RWPE1 (cell line): ENCODE results near the gene IFNAR1.
A peak's percentile ranks its signal among the peaks of the same experiment; 100 is the strongest.

Source experiments
- CTCF ChIA-PET: fragments of 350-600 bp; sonication (Branson Sonifier 250); formaldehyde crosslinking; extraction: SDS; loops from one replicate; lab custom pipeline; 2021; lab: Yijun Ruan, JAX
- POLR2A ChIA-PET: fragments of 400-600 bp; formaldehyde crosslinking; extraction: SDS; loops from one replicate; lab custom pipeline; 2020; ENCODE audit warnings: antibody characterized with exemption; ENCODE audit not compliant: low non-redundant PET; lab: Yijun Ruan, JAX
- DNase-seq: peaks from one replicate; pipeline ENCODE4 v3.0.0; 2012; ENCODE audit warnings: low spot score
- H3K27ac ChIP-seq: fragments of 450-650 bp; 2 replicates; pipeline ENCODE4 v1.5.1; 2017
- CTCF ChIP-seq: fragments of 450-650 bp; conservative IDR thresholded peaks from 2 replicates; pipeline ENCODE4 v1.5.1; 2017; ENCODE audit warnings: low read depth, mild to moderate bottlenecking

The IFNAR1 gene

GRCh38 chr21:33388188-33388587, 63.4 kb downstream of the IFNAR1 start:
- POLR2A ChIA-PET: no interaction called here
- CTCF ChIA-PET: no interaction called here
- H3K27ac ChIP-seq: no peak overlapping the region
- no peak for TF ChIP-seq CTCF
- no peak for DNase-seq

GRCh38 chr21:33390479-33390878, 65.7 kb downstream of the IFNAR1 start:
- peak overlapping the region; percentile 80 for H3K27ac ChIP-seq
- CTCF ChIA-PET: interaction anchor here (2.0 kb wide), 1 partner anchor 29 kb away, joined by 6 read pairs; no protein-coding TSS in a partner anchor

GRCh38 chr21:33391656-33392055, 66.9 kb downstream of the IFNAR1 start:
- H3K27ac ChIP-seq: peak overlapping the region; percentile 80; the same call in 1 of the 2 replicates
- no peak for TF ChIP-seq CTCF
- no peak for DNase-seq
- ChIA-PET POLR2A (no interaction called here), CTCF (interaction anchor here (0.7 to 2.0 kb wide), 2 partner anchors 30 to 56 kb away, joined by 3 to 6 read pairs; no protein-coding TSS in a partner anchor)

More at GRCh38 chr21:33390479-33390878, 65.7 kb downstream of the IFNAR1 start:
- TF ChIP-seq CTCF: no peak
- POLR2A ChIA-PET: no interaction called here
- peak; percentile 51 for DNase-seq

GRCh38 chr21:33392284-33392985, 67.7 kb downstream of the IFNAR1 start:
- TF ChIP-seq CTCF: no peak
- DNase-seq: no peak
- POLR2A ChIA-PET: no interaction called here
- peak overlapping the region; percentile 16; the same call in 1 of the 2 replicates for H3K27ac ChIP-seq
- CTCF ChIA-PET: no interaction called here

GRCh38 chr21:33393348-33393747, 68.6 kb downstream of the IFNAR1 start:
- no peak for DNase-seq
- ChIA-PET POLR2A (no interaction called here), CTCF (no interaction called here)
- no peak for TF ChIP-seq CTCF
- no peak overlapping the region for H3K27ac ChIP-seq

GRCh38 chr21:33394260-33394659, 69.5 kb downstream of the IFNAR1 start:
- no peak for TF ChIP-seq CTCF
- ChIA-PET CTCF (no interaction called here), POLR2A (no interaction called here)
- no peak for DNase-seq
- no peak overlapping the region for H3K27ac ChIP-seq
